Activated CD4-positive, alpha-beta T cell treated with anti-CD3 and anti-CD28 coated beads, Interleukin-10, Interleukin-2, amounts not matched to agents 100 ng/mL and 50 ng/mL, durations not matched to agents 16 hours and 8 hours (primary cell): ENCODE measurements around the gene MLKL.
"Not testable (repeated sequence)": the region's sequence is repeated elsewhere in the genome, so short reads cannot be mapped to it uniquely, and the experiment has no call there.

Experiments used
- DNase-seq: peaks from one replicate; pipeline ENCODE4 v3.0.0-alpha.2; 2020

Gene MLKL

GRCh38 chr16:74731853-74732477, 31.3 kb upstream of the MLKL start:
- no peak for DNase-seq

DNA sequence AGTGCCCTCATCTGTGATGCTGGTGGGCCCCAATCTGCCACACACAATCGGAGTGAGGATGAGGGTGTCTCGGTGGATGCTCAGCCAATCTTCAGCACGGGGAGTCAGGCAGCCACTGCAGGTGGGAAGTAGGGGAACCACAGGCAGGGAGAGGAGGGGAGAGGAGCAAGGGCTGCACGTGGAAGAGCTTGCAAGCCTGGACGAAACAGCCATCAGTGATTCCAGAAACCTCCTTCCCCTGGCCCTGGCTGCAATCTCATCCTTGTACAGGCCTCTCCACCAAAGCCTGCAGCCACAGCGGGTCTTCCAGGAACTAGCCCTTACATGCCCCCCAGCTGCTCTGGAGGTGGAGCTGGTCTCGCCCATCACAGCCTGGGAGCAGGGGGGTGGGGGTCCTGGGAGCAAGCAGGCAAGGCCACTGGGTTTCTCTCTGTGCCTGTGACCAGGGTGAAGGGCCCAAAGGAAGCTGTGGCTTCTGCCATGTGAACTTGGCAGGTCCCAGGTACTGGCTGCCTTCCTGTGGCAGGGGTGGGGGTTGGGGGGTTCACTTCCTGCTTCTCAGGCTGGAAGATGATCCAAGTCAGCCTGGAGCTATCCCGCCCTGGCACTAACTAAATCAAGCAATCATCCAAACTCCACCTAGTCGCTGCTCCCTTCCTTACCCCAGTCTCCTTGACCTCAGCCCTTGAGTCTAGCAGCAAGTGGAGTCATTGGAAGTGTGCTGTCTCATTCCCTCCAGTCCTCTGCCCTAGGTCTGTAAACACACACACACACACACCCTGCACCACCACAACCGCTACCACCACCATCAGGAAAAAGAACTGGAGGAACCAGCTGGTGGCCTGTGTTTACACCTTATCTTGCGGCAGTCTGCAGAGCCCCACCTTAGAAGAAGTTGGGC, 29.4 kb upstream of the MLKL start:
- no peak for DNase-seq

DNA sequence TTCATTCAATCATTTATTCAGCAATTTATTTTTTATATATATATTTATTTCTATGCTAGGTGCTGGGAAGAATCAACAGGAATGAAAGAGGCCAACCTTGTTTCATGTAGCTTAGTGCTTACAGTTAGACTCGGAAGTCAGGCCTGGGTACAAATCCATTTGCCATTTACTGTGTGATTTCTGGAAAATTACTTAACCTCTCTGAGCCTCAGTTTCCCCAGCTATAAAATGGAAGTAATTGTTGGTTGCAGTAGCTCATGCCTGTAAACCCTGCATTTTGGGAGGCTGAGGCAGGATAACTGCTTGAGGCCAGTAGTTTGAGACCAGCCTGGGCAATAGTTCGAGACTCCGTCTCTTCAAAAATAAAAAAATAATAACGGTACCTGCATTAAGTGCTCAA, 27.2 kb upstream of the MLKL start:
- DNase-seq, result no peak

DNA sequence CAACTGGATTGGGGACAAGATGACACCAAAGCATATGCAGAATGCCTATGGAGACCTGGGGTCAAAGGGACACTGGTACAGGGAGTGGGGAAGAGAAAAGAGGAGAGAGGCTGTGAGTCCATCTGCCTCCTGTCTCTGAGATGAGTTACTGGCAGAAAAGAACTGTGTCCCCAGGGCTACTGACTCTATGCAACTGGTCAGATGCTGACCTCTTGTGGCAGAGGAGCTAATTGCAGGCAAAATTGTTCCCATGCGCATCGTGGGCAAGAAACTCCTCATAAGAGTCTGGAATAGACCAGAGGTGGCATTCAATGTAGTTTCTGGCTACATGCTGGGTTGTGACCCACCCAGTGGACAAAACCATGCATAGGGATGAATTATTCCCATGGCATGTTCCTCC, 26.1 kb upstream of the MLKL start:
- DNase-seq, result peak; percentile 56

DNA sequence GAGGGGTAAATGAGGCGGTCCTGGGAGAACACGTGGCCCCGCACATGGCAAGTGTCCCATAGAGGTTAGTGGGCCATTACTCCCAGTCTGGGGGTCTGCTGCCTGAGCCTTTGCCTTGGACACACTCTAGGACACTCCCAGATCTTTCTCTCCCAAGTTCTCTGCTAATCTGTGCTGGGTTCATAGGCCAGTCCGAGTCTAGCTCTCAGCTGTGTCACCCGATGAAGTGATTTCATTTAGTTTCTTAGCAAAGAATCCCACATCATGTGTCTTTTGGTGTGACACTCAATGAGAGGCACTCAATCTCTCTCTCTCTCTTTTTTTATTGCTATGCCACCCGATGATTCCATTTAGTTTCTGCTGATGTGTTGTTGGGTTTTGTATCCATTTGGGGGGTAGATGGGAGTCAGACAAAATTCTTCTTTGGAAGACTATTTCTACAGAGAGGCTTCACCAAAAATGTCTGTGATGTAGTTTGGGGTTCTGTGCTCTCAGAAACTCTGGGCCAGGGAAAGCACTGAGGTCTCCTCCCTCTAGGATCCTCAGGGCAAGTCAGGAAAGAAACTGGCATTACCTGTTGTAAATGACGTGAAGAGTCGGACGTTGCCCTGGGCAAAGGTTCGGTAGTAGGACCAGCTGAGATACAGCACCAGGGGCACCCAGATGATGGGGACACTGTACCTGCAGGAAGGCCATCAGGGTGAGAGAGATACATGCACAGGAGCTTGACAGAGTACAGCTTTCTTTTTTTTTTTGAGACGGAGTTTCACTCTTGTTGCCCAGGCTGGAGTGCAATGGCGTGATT, 25.2 kb upstream of the MLKL start:
- DNase-seq, result no peak

DNA sequence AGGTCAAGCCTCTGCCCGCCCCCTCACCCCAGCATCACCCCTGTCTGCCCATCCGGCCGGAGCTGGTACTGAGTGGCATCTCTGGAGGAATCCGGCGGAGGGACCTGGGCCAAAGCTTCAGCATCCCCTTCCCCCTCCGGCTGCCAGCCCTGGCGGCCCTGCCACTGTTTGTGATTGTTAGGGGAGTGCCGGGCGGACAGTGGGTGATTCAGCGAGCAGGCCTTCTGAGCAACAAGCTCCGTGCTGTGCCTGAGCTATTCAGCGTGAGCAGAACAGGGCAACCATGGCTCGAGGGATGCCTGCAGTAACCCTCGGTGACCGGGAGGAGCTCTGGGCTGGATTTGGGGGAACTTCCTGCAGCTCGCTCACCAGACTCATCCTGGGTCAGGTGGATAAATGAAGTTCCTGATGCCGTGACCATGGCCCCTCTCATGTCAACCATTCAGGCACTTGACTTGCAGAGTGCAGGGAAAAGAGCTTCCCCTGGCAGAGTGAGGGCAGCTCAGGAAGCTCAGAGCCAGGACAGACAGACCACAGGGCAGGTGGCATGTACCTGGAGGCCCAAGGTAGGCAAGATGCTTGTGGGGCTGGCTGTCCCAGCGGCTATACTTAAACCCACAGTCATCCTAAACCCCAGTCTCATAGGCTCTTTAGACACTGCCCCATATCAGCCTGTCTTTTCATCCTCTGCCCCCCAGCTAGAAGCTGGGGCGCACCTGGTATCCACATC, 24.3 kb upstream of the MLKL start:
- DNase-seq, result no peak

- no peak for DNase-seq
Observed at GRCh38 chr16:74723256-74723655, 22.6 kb upstream of the MLKL start.

- not testable (repeated sequence) for DNase-seq
Observed at GRCh38 chr16:74722156-74722555, 21.5 kb upstream of the MLKL start.

- DNase-seq, result no peak
Observed at GRCh38 chr16:74721716-74722115, 21.1 kb upstream of the MLKL start.

GRCh38 chr16:74720579-74720978, 19.9 kb upstream of the MLKL start:
- DNase-seq, result no peak

- no peak for DNase-seq
Observed at GRCh38 chr16:74718741-74719610, 18.3 kb upstream of the MLKL start.

- no peak for DNase-seq
Observed at GRCh38 chr16:74718140-74718539, 17.5 kb upstream of the MLKL start.

DNA sequence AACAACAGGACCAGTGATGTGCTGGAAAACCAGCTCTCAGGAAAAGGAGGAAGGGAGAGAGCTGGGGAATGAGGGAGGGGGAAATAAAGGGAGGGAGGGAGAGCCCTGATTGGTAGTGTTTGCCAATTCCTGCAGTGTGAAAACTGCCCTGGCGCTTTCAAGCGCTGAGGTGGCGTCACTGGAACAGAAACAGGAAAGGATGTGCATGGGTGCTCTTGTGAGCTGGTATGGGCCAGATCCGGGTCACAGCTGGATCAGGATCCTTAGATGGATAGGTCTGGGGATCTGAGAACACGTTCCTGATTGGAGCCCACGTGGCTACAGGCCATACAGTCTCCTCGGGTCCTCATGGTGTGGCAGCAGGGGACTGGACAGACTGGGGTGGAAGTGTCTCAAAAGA, 16.7 kb upstream of the MLKL start:
- no peak for DNase-seq

DNA sequence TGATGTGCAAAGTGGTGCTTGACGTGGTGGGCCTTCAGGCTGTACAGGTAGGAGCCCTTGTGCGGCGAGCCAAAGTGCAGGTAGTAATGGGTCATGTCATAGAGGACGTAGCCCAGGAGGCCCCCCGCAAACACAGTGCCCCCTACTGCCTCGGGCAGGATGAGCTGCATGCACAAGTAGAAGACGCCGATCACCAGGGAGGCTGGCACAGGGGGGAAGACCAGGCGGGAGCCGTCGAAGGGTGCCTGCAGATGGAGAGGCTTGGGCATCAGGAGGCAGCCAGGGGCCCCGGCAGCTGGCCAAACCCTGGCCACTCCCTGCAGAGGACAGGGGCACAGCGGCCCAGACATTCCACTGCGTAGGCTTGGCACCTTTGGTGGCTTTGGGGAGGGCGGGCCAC, 15.7 kb upstream of the MLKL start:
- DNase-seq, result no peak

DNA sequence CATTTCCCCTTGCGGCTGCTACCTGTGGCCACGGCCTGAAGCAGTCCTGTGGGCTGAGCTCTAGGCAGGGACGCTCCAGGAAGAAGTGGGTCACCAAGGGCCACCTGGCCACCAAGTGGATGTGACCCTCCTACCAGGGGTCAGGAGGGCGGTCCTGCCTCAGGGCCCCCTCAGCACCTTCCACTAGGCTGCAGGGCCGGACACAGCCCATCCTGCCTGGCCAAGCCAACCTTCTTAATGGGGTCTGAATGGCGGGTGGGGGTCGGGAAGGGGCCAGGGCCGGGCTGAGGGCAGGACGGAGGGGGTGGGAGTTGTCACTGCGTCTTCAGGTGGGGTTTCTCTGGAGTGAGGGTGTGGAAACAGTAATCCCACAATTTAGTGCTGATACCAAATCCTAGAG, 13.2 kb upstream of the MLKL start:
- no peak for DNase-seq

DNA sequence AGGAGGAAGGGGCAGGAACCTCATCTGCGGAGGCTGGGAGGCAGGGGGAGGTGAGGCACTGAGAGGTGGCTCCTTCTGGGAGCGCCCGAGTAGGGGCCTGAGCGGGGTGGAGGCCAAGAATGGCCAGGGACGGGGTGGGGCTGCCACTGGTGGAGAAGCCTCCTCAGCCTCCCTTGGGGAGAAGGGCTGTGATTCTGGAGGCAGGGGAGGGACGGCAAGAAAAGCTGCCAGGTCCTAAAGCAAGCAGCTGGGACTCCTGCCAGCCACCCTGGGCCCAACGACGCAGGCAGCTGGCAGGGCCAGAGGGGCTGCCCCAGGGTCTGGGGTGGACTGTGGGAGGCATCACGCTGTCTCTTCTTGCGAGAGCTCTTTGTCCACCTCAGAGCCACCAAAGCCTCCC, 12.7 kb upstream of the MLKL start:
- DNase-seq, result no peak

GRCh38 chr16:74711938-74712337, 11.3 kb upstream of the MLKL start:
- DNase-seq, result no peak

- DNase-seq, result no peak
Observed at GRCh38 chr16:74710401-74710800, 9.7 kb upstream of the MLKL start.

- peak; percentile 88 for DNase-seq
Observed at GRCh38 chr16:74709441-74709877, 8.8 kb upstream of the MLKL start.

DNA sequence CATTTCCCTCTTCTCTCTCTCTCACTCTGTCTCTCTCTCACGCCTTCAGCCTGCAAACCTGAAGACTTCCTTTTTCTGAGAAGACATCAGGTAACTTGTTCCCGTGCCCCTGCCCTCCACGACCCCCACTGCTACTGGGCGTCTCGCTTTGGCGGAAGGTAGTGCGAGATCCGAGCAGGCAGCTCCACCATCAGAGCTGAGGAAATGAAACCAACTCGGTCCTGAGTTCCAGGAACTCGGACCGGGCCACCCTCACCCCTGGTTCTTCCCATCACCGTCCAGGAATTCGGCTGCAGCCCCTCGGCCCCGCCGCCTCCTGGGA, 585 bp downstream of the MLKL start:
- DNase-seq, result peak; percentile 45

DNA sequence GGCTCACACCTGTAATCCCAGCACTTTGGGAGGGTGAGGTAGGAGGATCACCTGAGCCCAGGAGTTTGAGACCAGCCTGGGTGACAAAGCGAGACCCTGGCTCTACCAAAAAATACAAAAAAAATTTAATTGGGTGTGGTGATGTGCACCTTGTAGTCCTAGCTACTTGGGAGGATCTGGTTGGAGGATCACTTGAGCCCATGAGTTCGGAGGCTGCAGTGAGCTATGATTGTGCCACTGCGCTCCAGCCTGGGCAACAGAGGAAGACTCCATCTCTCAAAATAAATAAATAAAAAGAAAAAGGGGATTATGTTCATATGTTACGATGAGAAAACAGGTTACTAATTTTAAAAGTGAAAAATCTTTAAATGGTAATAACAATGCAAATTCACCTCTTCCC, 996 bp downstream of the MLKL start:
- peak; percentile 21 for DNase-seq

GRCh38 chr16:74698222-74698621, 2.4 kb downstream of the MLKL start:
- DNase-seq, result peak; percentile 59
